SK-N-SH (cell line): Measurements from ENCODE around the gene GASK1B. TPM values are rescaled to one million over a fixed set of nuclear protein-coding genes. Genes with fewer than 3 reads are reported as not detected.
A peak's percentile ranks its signal among the peaks of the same experiment; 100 is the strongest.

Experiments
- CTCF ChIA-PET: fragments of 300-600, 350-600 bp; formaldehyde crosslinking; extraction: SDS; loops from one replicate; lab custom pipeline; 2021; lab: Yijun Ruan, JAX
- POLR2A ChIA-PET: fragments of 350-600 bp; sonication (Branson Sonifier 250); formaldehyde crosslinking; extraction: SDS; loops from one replicate; lab custom pipeline; 2020; ENCODE audit warnings: antibody characterized with exemption, inconsistent platforms; lab: Yijun Ruan, JAX
- DNase-seq: peaks from one replicate; pipeline ENCODE4 v3.0.0; 2012
- H2AFZ ChIP-seq: fragments of 200-600 bp; sonication (generic); 2 replicates; pipeline ENCODE4 v1.8.1; 2016; ENCODE audit warnings: antibody characterized with exemption, mild to moderate bottlenecking, low read depth
- H3F3A ChIP-seq: fragments of 200-600 bp; sonication (generic); replicated peaks from 2 replicates; pipeline ENCODE3; 2016; ENCODE audit warnings: antibody characterized with exemption, mild to moderate bottlenecking; ENCODE audit not compliant: insufficient read depth
- H3K27ac ChIP-seq, 2 experiments: fragments of 200-500 bp in 1 of 2; fragments of 200-600 bp in 1 of 2; sonication (Bioruptor generic) in 1 of 2; sonication (generic), shearing (Covaris generic) in 1 of 2; 2 replicates each; pipeline versions ENCODE4 v1.5.1 to v1.6.1; 2014 to 2016; ENCODE audit warnings: low read depth in 2 of 2, inconsistent platforms in 1 of 2, low read length in 1 of 2, mild to moderate bottlenecking in 1 of 2, mixed read lengths in 1 of 2
- H3K27me3 ChIP-seq: fragments of 200-600 bp; sonication (generic), shearing (Covaris generic); 2 replicates; pipeline ENCODE4 v1.6.1; 2016; ENCODE audit warnings: mixed run types; ENCODE audit not compliant: insufficient read depth
- H3K36me3 ChIP-seq, 2 experiments: fragments of 200-500 bp in 1 of 2; fragments of 200-600 bp in 1 of 2; sonication (Bioruptor generic) in 1 of 2; sonication (generic) in 1 of 2; replicated peaks in 1 of 2; 2 replicates each; pipeline versions ENCODE3 to v1.5.1; 2014 to 2016; ENCODE audit warnings: low read length in 1 of 2, mild to moderate bottlenecking in 1 of 2; ENCODE audit not compliant: insufficient read depth in 2 of 2, control insufficient read depth in 1 of 2
- H3K4me1 ChIP-seq, 2 experiments: fragments of 200-500 bp in 1 of 2; fragments of 200-600 bp in 1 of 2; sonication (Bioruptor generic) in 1 of 2; sonication (generic), shearing (Covaris generic) in 1 of 2; 2 replicates each; pipeline versions ENCODE4 v1.5.1 to v1.6.1; 2014 to 2016; ENCODE audit warnings: low read depth in 1 of 2, low read length in 1 of 2, mixed run types in 1 of 2; ENCODE audit not compliant: insufficient read depth in 2 of 2, control insufficient read depth in 1 of 2
- H3K4me2 ChIP-seq: fragments of 200-600 bp; sonication (generic), shearing (Covaris generic); 2 replicates; pipeline ENCODE4 v1.6.1; 2017; ENCODE audit warnings: mixed run types
- H3K4me3 ChIP-seq, 2 experiments: fragments of 200-500 bp in 1 of 2; fragments of 200-600 bp in 1 of 2; sonication (Bioruptor generic) in 1 of 2; sonication (generic), shearing (Covaris generic) in 1 of 2; 2 replicates each; pipeline versions ENCODE4 v1.5.1 to v1.8.1; 2014 to 2016; ENCODE audit warnings: low read depth in 2 of 2, inconsistent platforms in 1 of 2, low read length in 1 of 2, mild to moderate bottlenecking in 1 of 2, mixed read lengths in 1 of 2, moderate library complexity in 1 of 2
- H3K79me2 ChIP-seq: fragments of 200-600 bp; sonication (generic); 2 replicates; pipeline ENCODE4 v1.8.1; 2017; ENCODE audit warnings: mild to moderate bottlenecking; ENCODE audit not compliant: insufficient read depth
- H3K9ac ChIP-seq: fragments of 200-600 bp; sonication (generic); 2 replicates; pipeline ENCODE4 v1.6.1; 2017; ENCODE audit warnings: mixed run types
- H3K9me2 ChIP-seq: fragments of 200-600 bp; sonication (generic); 2 replicates; pipeline ENCODE4 v1.6.1; 2017; ENCODE audit warnings: mixed run types
- H3K9me3 ChIP-seq: fragments of 200-600 bp; sonication (generic); 2 replicates; pipeline ENCODE4 v1.6.1; 2017; ENCODE audit warnings: mixed run types, mild to moderate bottlenecking, moderate library complexity
- H4K20me1 ChIP-seq: fragments of 200-600 bp; sonication (generic); 2 replicates; pipeline ENCODE4 v1.6.1; 2017; ENCODE audit warnings: mild to moderate bottlenecking, mixed run types; ENCODE audit not compliant: insufficient read depth
- CHD2 ChIP-seq: fragments of 150-350 bp; IDR thresholded peaks from 2 replicates; pipeline ENCODE4 v1.6.1; 2018; ENCODE audit warnings: low read length; ENCODE audit not compliant: partially characterized antibody
- CTCF ChIP-seq: fragments of 200-600 bp; sonication (generic); IDR thresholded peaks from 2 replicates; pipeline ENCODE4 v1.6.1; 2017; ENCODE audit warnings: antibody characterized with exemption, mild to moderate bottlenecking, moderate library complexity
- GATA2 ChIP-seq: sonication (generic); formaldehyde crosslinking; IDR thresholded peaks from 2 replicates; pipeline ENCODE4 v1.5.0; 2020; ENCODE audit warnings: mild to moderate bottlenecking, missing genetic modification reagents
- IRF3 ChIP-seq: fragments of 150-350 bp; IDR thresholded peaks from 2 replicates; pipeline ENCODE4 v1.6.1; 2016; ENCODE audit warnings: mild to moderate bottlenecking, low read depth, low read length
- JUND ChIP-seq: IDR thresholded peaks from 2 replicates; pipeline ENCODE4 v1.4.0; 2012
- MAX ChIP-seq: IDR thresholded peaks from 2 replicates; pipeline ENCODE4 v1.4.0; 2012; ENCODE audit warnings: low read depth
- MXI1 ChIP-seq: IDR thresholded peaks from 2 replicates; pipeline ENCODE4 v1.6.1; 2012; ENCODE audit warnings: mild to moderate bottlenecking, low read depth, low read length, improper control_type of control experiment
- NFIC ChIP-seq: IDR thresholded peaks from 2 replicates; pipeline ENCODE4 v1.4.0; 2012; ENCODE audit warnings: borderline replicate concordance
- PBX3 ChIP-seq: IDR thresholded peaks from 2 replicates; pipeline ENCODE4; 2012
- RCOR1 ChIP-seq: fragments of 150-350 bp; IDR thresholded peaks from 2 replicates; pipeline ENCODE4 v1.6.1; 2017; ENCODE audit warnings: antibody characterized with exemption, low read length
- RFX5 ChIP-seq: IDR thresholded peaks from 2 replicates; pipeline ENCODE4 v1.6.1; 2012; ENCODE audit warnings: mild to moderate bottlenecking, improper control_type of control experiment, low read length
- RXRA ChIP-seq: IDR thresholded peaks from 2 replicates; pipeline ENCODE4 v1.4.0; 2012; ENCODE audit warnings: low read depth, mild to moderate bottlenecking, borderline replicate concordance
- TAF1 ChIP-seq: IDR thresholded peaks from 2 replicates; pipeline ENCODE4 v1.6.1; 2012; ENCODE audit warnings: low read depth, mild to moderate bottlenecking, low read length, moderate library complexity, borderline replicate concordance
- TEAD4 ChIP-seq: IDR thresholded peaks from 2 replicates; pipeline ENCODE4 v1.4.0; 2012; ENCODE audit warnings: mild to moderate bottlenecking, borderline replicate concordance; ENCODE audit not compliant: insufficient read depth
- USF2 ChIP-seq: fragments of 150-350 bp; IDR thresholded peaks from 2 replicates; pipeline ENCODE4 v1.6.1; 2017; ENCODE audit warnings: antibody characterized with exemption, low read length, low read depth, borderline replicate concordance
- WGBS: methylation state at CpG from one replicate; pipeline ENCODE4 v1.1.6; 2017; ENCODE audit warnings: low lambda C conversion rate; 5-methylcytosine and 5-hydroxymethylcytosine counted together
- polyA plus RNA-seq, 3 experiments: library from polyadenylated mRNA; depleted of rRNA; stranded (reverse); fragments of >200 nt; gene quantifications; 2 replicates each; pipeline ENCODE4 v1.2.3, GENCODE V29; 2012

Gene GASK1B
- polyA plus RNA-seq, 1 of the 3 experiments (the other 2 are of a cell fraction), result 3.7 TPM

GRCh38 chr4:158170691-158171561 lies 1.9 kb downstream of the GASK1B start:
- Histone ChIP-seq H3K9ac (no peak overlapping the region), H4K20me1 (no peaks in the 10 kb centered on the region)
- CTCF ChIA-PET, result interaction anchor here (0.8 to 2.7 kb wide), 6 partner anchors 9 to 192 kb away, joined by 3 to 19 read pairs (median 6); no protein-coding TSS in a partner anchor
- TF ChIP-seq RXRA (no peak), CTCF (peak; percentile 48)
- TF ChIP-seq, all 33 proteins: peak for 1
- no peaks in the 10 kb centered on the region for H3F3A ChIP-seq
- H3K4me2 ChIP-seq, result no peak overlapping the region
- no peaks in the 10 kb centered on the region for H3K9me2 ChIP-seq
- WGBS, result 96% methylated on average over 25 of the region's 42 CpGs
- H3K4me3 ChIP-seq, result no peak overlapping the region; a peak in 1 of 4 replicates
- no peak overlapping the region for H2AFZ ChIP-seq
- no peaks in the 10 kb centered on the region for H3K36me3 ChIP-seq
- H3K79me2 ChIP-seq, result no peaks in the 10 kb centered on the region
- peaks cover 0 to 5% of the 10 kb centered on the region in 2 experiments; a peak in 3 of 4 replicates for H3K4me1 ChIP-seq
- H3K27me3 ChIP-seq, result no peaks in the 10 kb centered on the region
- POLR2A ChIA-PET, result no interaction called here
- H3K9me3 ChIP-seq, result no peaks in the 10 kb centered on the region
- H3K27ac ChIP-seq, result no peak overlapping the region
- DNase-seq, result no peak

- Histone ChIP-seq H3K79me2 (no peaks in the 10 kb centered on the region), H2AFZ (no peak overlapping the region), H3K27ac (no peak overlapping the region), H3K9ac (no peak overlapping the region), H3K9me3 (no peaks in the 10 kb centered on the region), H3K27me3 (no peaks in the 10 kb centered on the region), H3K9me2 (no peaks in the 10 kb centered on the region), H3F3A (no peaks in the 10 kb centered on the region), H3K4me1 (peaks cover 0 to 5% of the 10 kb centered on the region in 2 experiments; a peak in 3 of 4 replicates), H3K36me3 (no peaks in the 10 kb centered on the region), H4K20me1 (no peaks in the 10 kb centered on the region), H3K4me3 (no peak overlapping the region; a peak in 1 of 4 replicates), H3K4me2 (no peak overlapping the region)
- 85% methylated on average over 11 of the region's 18 CpGs for WGBS
- TF ChIP-seq JUND, result no peak
- TF ChIP-seq MAX, result no peak
- no peak for TF ChIP-seq PBX3
- no peak for TF ChIP-seq CHD2
- no peak for TF ChIP-seq MXI1
- no peak for TF ChIP-seq GATA2
- TF ChIP-seq RCOR1, result no peak
- TF ChIP-seq IRF3, result no peak
- no peak for TF ChIP-seq NFIC
- no peak for TF ChIP-seq TEAD4
- no peak for TF ChIP-seq TAF1
- no peak for TF ChIP-seq USF2
- no peak for TF ChIP-seq RFX5
- POLR2A ChIA-PET, result no interaction called here
- CTCF ChIA-PET, result interaction anchor here (0.8 to 2.7 kb wide), 3 partner anchors 13 to 154 kb away, joined by 4 to 19 read pairs (median 4); no protein-coding TSS in a partner anchor
- DNase-seq, result no peak
These were observed 2.7 kb downstream of the GASK1B start for GRCh38 chr4:158169931-158170690.
